HCT116 (cell line): Measurements from ENCODE around the gene CXCL5. TPM values are rescaled to one million over a fixed set of nuclear protein-coding genes. Genes with fewer than 3 reads are reported as not detected.

Source experiments
- ATAC-seq: fragments of 200-7000 bp; cut with Tn5 transposase; 2 replicates; pipeline ENCODE4 v1.9.1; 2020; ENCODE audit warnings: mild to moderate bottlenecking, moderate library complexity
- BruUV-seq: library from RNA; stranded (reverse); fragments of 400-500 nt; replicated peaks from 2 replicates; lab custom pipeline; 2021; lab: Mats Ljungman, UMichigan
- CTCF ChIA-PET: fragments of 300-600 bp; sonication (Branson Sonifier 250); formaldehyde crosslinking; loops from one replicate; lab custom pipeline; 2021; ENCODE audit warnings: antibody characterized with exemption; lab: Charles Lee
- POLR2A ChIA-PET: fragments of 300-600, 350-600 bp; sonication (Branson Sonifier 250); formaldehyde crosslinking; loops from one replicate; lab custom pipeline; 2021; ENCODE audit warnings: antibody characterized with exemption; lab: Charles Lee
- RAD21 ChIA-PET, 2 experiments: fragments of 300-600 bp; sonication (Branson Sonifier 250); formaldehyde crosslinking; loops; one replicate each; lab custom pipeline; 2023; ENCODE audit warnings: low total read pairs in 2 of 2; ENCODE audit not compliant: uncharacterized antibody in 2 of 2, unreplicated experiment in 2 of 2, low non-redundant PET in 1 of 2; lab: Charles Lee
- DNase-seq: peaks from one replicate; pipeline ENCODE4 v3.0.0-alpha.2; 2010; ENCODE audit warnings: low read depth, low spot score
- H2AFZ ChIP-seq: fragments of 200-600 bp; shearing (Covaris generic), sonication (generic); 2 replicates; pipeline ENCODE4 v1.6.1; 2017; ENCODE audit warnings: low read depth, mixed run types, mixed read lengths, antibody characterized with exemption, low read length; ENCODE audit not compliant: poor library complexity, severe bottlenecking
- H3K27ac ChIP-seq: 2 replicates; pipeline ENCODE4 v1.5.1; 2012; ENCODE audit warnings: low read depth, low read length
- H3K27me3 ChIP-seq: fragments of 200-600 bp; sonication (generic); 2 replicates; pipeline ENCODE4 v1.6.1; 2016; ENCODE audit warnings: mixed run types, low read length, mixed read lengths; ENCODE audit not compliant: insufficient read depth
- H3K36me3 ChIP-seq, 2 experiments: fragments of 200-500 bp in 1 of 2; fragments of 200-600 bp in 1 of 2; sonication (Bioruptor generic) in 1 of 2; sonication (generic) in 1 of 2; 2 replicates each; pipeline versions ENCODE4 v1.5.1 to v1.6.1; 2014 to 2016; ENCODE audit warnings: low read length in 2 of 2, inconsistent platforms in 1 of 2, mixed read lengths in 1 of 2, mixed run types in 1 of 2; ENCODE audit not compliant: insufficient read depth in 2 of 2, control insufficient read depth in 1 of 2
- H3K4me1 ChIP-seq, 2 experiments: fragments of 200-600 bp in 1 of 2; sonication (generic) in 1 of 2; 2 replicates each; pipeline versions ENCODE4 v1.5.1 to v1.6.1; 2012 to 2017; ENCODE audit warnings: low read length in 2 of 2, inconsistent platforms in 1 of 2, mild to moderate bottlenecking in 1 of 2, mixed read lengths in 1 of 2, mixed run types in 1 of 2, moderate library complexity in 1 of 2; ENCODE audit not compliant: insufficient read depth in 2 of 2, control insufficient read depth in 1 of 2
- H3K4me2 ChIP-seq: fragments of 200-600 bp; sonication (generic); 2 replicates; pipeline ENCODE4 v1.6.1; 2017; ENCODE audit warnings: mixed run types, low read length, mixed read lengths
- H3K4me3 ChIP-seq, 2 experiments: fragments of 200-600 bp in 1 of 2; sonication (generic) in 1 of 2; replicated peaks in 1 of 2; 2 replicates each; pipeline ENCODE4 v1.5.1; 2011 to 2016; ENCODE audit warnings: low read length in 2 of 2, control low read depth in 1 of 2, low read depth in 1 of 2, mild to moderate bottlenecking in 1 of 2, mixed read lengths in 1 of 2, mixed run types in 1 of 2
- H3K79me2 ChIP-seq: fragments of 200-600 bp; sonication (generic); 2 replicates; pipeline ENCODE4 v1.6.1; 2017; ENCODE audit warnings: mild to moderate bottlenecking, mixed run types, low read length, moderate library complexity, mixed read lengths; ENCODE audit not compliant: insufficient read depth
- H3K9ac ChIP-seq: fragments of 200-600 bp; sonication (generic); 2 replicates; pipeline ENCODE4 v1.6.1; 2016; ENCODE audit warnings: low read length, mixed read lengths
- H3K9me2 ChIP-seq: fragments of 200-600 bp; sonication (generic), shearing (Covaris generic); 2 replicates; pipeline ENCODE4 v1.6.1; 2017; ENCODE audit warnings: mixed run types, mild to moderate bottlenecking, moderate library complexity; ENCODE audit not compliant: insufficient read depth
- H3K9me3 ChIP-seq, 2 experiments: fragments of 200-500 bp in 1 of 2; fragments of 200-600 bp in 1 of 2; sonication (Bioruptor generic) in 1 of 2; sonication (generic) in 1 of 2; 2 replicates each; pipeline ENCODE4 v1.6.1; 2014 to 2017; ENCODE audit warnings: low read length in 2 of 2, mixed read lengths in 2 of 2, inconsistent platforms in 1 of 2, low read depth in 1 of 2, mild to moderate bottlenecking in 1 of 2, mixed run types in 1 of 2, moderate library complexity in 1 of 2; ENCODE audit not compliant: control insufficient read depth in 1 of 2, insufficient read depth in 1 of 2
- H4K20me1 ChIP-seq: fragments of 200-600 bp; sonication (generic), shearing (Covaris generic); 2 replicates; pipeline ENCODE4 v1.6.1; 2017; ENCODE audit warnings: mixed run types, mild to moderate bottlenecking, moderate library complexity; ENCODE audit not compliant: insufficient read depth
- ATF3 ChIP-seq: IDR thresholded peaks from 2 replicates; pipeline ENCODE4 v1.6.1; 2012
- CBX3 ChIP-seq: IDR thresholded peaks from 2 replicates; pipeline ENCODE4 v1.6.1; 2012; ENCODE audit warnings: low read depth
- CEBPB ChIP-seq: IDR thresholded peaks from 2 replicates; pipeline ENCODE4 v1.6.1; 2012; ENCODE audit warnings: low read depth
- CTCF ChIP-seq, 3 experiments: fragments of 200-600 bp in 1 of 3; sonication (generic) in 1 of 3; IDR thresholded peaks in 2 of 3; conservative IDR thresholded peaks in 1 of 3; 2 replicates each; pipeline ENCODE4 v1.5.1; 2012 to 2017; ENCODE audit warnings: low read depth in 2 of 3, low read length in 2 of 3, antibody characterized with exemption in 1 of 3, borderline replicate concordance in 1 of 3, control low read depth in 1 of 3, mild to moderate bottlenecking in 1 of 3, mixed read lengths in 1 of 3, mixed run types in 1 of 3, moderate library complexity in 1 of 3; ENCODE audit not compliant: insufficient read depth in 1 of 3
- EGR1 ChIP-seq: IDR thresholded peaks from 2 replicates; pipeline ENCODE4 v1.6.1; 2012; ENCODE audit warnings: low read depth
- EZH2 ChIP-seq: fragments of 200-600 bp; sonication (generic); IDR thresholded peaks from 2 replicates; pipeline ENCODE4 v1.6.1; 2017; ENCODE audit warnings: antibody characterized with exemption, mixed run types
- EZH2phosphoT487 ChIP-seq: fragments of 200-600 bp; IDR thresholded peaks from 2 replicates; pipeline ENCODE4 v1.6.1; 2018; ENCODE audit warnings: antibody characterized with exemption, borderline replicate concordance
- FOSL1 ChIP-seq: IDR thresholded peaks from 2 replicates; pipeline ENCODE4 v1.6.1; 2012; ENCODE audit warnings: low read depth
- JUND ChIP-seq: IDR thresholded peaks from 2 replicates; pipeline ENCODE4 v1.6.1; 2012
- MAX ChIP-seq: IDR thresholded peaks from 2 replicates; pipeline ENCODE4 v1.6.1; 2012
- POLR2AphosphoS5 ChIP-seq: IDR thresholded peaks from 2 replicates; pipeline ENCODE4 v1.6.1; 2011; ENCODE audit warnings: mild to moderate bottlenecking, low read depth, low read length, moderate library complexity
- SIN3A ChIP-seq: IDR thresholded peaks from 2 replicates; pipeline ENCODE4 v1.6.1; 2012; ENCODE audit warnings: low read depth
- SP1 ChIP-seq: IDR thresholded peaks from 2 replicates; pipeline ENCODE4 v1.6.1; 2012; ENCODE audit warnings: low read depth
- SRF ChIP-seq: IDR thresholded peaks from 2 replicates; pipeline ENCODE4 v1.6.1; 2012; ENCODE audit warnings: low read depth
- TCF7L2 ChIP-seq: IDR thresholded peaks from 2 replicates; pipeline ENCODE4 v1.7.0; 2011; ENCODE audit warnings: borderline replicate concordance, inconsistent platforms; ENCODE audit not compliant: insufficient read depth, insufficient read length; ENCODE audit errors: extremely low read depth
- ZBTB33 ChIP-seq: IDR thresholded peaks from 2 replicates; pipeline ENCODE4 v1.6.1; 2011; ENCODE audit warnings: mild to moderate bottlenecking, low read length, moderate library complexity; ENCODE audit not compliant: insufficient replicate concordance; ENCODE audit errors: extremely low read depth
- ZFX ChIP-seq: fragments of 450-650 bp; IDR thresholded peaks from 2 replicates; pipeline ENCODE4 v1.6.1; 2017
- intact Hi-C: fragments of 100-400 bp; cut with micrococcal nuclease; formaldehyde crosslinking; loops from 2 replicates; pipeline ENCODE4 v1.10.0; 2022
- total RNA-seq: library from RNA; stranded (reverse); gene quantifications from one replicate; pipeline ENCODE4 v1.2.1, GENCODE V29; 2021; ENCODE audit not compliant: unreplicated experiment

CXCL5 gene
- total RNA-seq, 1 experiment from 2014 or later, result not detected

- ATAC-seq, result no peak
- ChIA-PET POLR2A (no interaction called here), CTCF (no interaction called here)
Measured at GRCh38 chr4:73989031-73989430, 9.4 kb downstream of the CXCL5 start.

More at GRCh38 chr4:73989031-73989430, 9.4 kb downstream of the CXCL5 start:
- no peaks in the 10 kb centered on the region for H3K4me1 ChIP-seq
- H3K27me3 ChIP-seq, result no peaks in the 10 kb centered on the region
- intact Hi-C loops, result no loop called here
- RAD21 ChIA-PET, result no interaction called here
- H3K4me3 ChIP-seq, result no peak overlapping the region
- no peak overlapping the region for H3K27ac ChIP-seq
- no peak for DNase-seq
- no peak overlapping the region for H3K9ac ChIP-seq
- no peak overlapping the region for H2AFZ ChIP-seq
- TF ChIP-seq POLR2AphosphoS5, result no peak
- TF ChIP-seq EGR1, result no peak
- TF ChIP-seq ATF3, result no peak
- no peak for TF ChIP-seq ZFX
- TF ChIP-seq SRF, result no peak
- TF ChIP-seq TCF7L2, result no peak
- no peak for TF ChIP-seq CTCF (IDR thresholded peaks at IDR 0.05 in 2 of 3, conservative IDR thresholded peaks at IDR 0.05 in 1 of 3; ENCODE audit: borderline replicate concordance in 1 of 3, insufficient read depth in 1 of 3, low read depth in 2 of 3, low read length in 2 of 3)
- TF ChIP-seq EZH2phosphoT487, result no peak
- TF ChIP-seq EZH2, result no peak
- no peak for TF ChIP-seq FOSL1
- no peak for TF ChIP-seq CBX3
- no peak for TF ChIP-seq MAX
- TF ChIP-seq CEBPB, result no peak
- no peak for TF ChIP-seq SP1
- no peak for TF ChIP-seq SIN3A
- TF ChIP-seq JUND, result no peak
- TF ChIP-seq ZBTB33, result no peak
- TF ChIP-seq, all 23 proteins: peak for 0
- Histone ChIP-seq H3K9me3 (no peaks in the 10 kb centered on the region), H3K36me3 (no peaks in the 10 kb centered on the region), H3K4me2 (no peak overlapping the region), H4K20me1 (no peaks in the 10 kb centered on the region), H3K79me2 (no peaks in the 10 kb centered on the region), H3K9me2 (no peaks in the 10 kb centered on the region)
- no TSS peak for BruUV-seq
